Measurements from ENCODE around the gene UBE2M.
"Not testable (repeated sequence)": the region's sequence is repeated elsewhere in the genome, so short reads cannot be mapped to it uniquely, and the experiment has no call there.

Gene UBE2M

DNA sequence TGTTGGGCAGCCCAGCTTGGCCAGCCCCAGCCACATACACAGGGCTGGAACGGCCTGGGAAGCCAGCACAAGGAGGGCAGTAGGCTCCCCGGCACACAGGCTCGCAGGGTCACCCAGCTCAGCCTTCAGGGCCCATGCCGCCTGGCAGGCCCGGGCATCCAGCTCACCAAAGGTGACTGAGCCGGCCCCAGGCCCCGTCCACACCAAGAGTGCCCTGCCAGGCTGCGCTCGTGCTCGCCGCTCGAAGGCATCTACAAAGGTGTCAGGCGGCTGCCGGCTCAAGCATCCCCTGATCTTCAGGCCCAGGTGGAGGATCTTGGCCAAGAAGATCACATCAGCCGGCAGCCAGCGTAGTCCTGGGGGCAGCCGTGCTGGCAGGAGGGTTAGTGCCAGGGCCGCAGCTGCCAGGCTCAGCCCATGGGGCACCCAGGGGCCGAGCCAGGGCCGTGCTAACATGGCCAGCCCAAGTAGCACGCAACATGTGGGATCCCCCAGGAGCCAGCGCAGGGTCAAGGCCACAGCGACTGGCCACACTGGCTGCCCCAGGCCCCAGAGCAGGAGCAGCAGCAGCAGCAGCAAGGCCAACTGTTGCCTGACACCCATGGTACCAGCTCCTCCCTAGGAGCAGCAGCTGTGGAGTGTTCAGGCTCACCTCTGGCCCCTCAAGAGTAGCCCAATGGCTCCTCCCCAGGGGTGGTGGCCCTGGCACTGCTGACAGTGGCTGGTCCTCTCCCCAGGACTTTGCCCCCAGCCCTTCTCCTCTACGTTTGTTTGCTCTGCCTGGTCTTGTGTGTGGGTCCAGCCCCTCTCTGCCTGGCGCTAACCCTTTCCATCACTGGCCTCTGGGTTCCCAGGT lies 46.8 kb downstream of the UBE2M start, which contains the start of gene SLC27A5:
Gene SLC27A5 (minus strand): TSS at position 640 of the 856 bp plus-strand sequence. CDS start 37 bp downstream, at position 603.
- no peak for DNase-seq

DNA sequence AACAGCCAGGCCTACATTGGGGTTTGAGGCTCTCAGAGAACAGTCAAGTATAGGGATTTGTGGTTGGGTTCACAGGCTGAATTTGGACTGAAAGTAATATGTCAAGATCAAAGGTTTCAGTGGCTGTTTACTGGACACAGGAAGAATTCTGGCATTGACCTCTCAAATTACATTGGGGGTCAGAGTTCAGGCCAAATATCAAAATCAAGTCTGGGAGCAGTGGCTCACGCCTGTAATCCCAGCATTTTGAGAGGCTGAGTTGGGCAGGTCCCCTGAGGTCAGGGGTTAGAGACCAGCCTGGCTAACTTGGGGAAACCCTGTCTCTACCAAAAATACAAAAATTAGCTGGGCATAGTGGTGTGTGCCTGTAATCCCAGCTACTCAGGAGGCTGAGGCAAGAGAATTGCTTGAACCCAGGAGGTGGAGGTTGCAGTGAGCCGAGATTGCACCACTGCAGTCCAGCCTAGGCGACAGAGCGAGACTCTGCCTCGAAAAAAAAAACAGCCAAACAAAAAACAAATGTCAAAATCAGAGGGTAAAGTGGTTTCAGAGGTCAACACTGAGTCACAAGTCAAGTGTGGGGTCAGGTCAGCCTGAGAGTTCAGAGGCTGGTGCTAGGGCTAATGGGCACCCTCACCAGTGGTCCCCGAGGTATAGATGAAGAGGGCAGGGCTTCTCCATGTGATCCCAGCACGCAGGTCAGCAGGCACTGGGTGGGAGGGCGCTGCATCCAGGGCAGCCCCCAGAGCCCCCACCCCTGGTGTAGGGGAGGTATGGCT lies 48.1 kb downstream of the UBE2M start:
- no peak for DNase-seq

DNA sequence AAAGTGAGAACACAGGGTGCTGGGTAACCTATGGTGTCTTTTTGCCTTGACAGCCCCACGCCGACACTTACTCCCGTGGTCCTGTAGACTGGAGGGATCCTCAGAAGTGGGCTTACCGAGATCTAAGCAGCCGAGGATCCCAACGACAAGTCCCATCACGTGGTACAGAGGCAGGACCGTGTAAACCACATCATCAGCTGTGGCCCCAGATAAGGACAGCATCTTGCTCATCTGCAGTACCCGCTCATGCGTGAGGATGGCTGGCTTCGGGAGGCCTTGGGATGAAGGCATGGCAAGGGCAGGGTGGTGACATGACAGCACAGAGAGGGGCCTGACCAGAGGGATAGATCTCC lies 48.7 kb downstream of the UBE2M start:
- no peak for DNase-seq

DNA sequence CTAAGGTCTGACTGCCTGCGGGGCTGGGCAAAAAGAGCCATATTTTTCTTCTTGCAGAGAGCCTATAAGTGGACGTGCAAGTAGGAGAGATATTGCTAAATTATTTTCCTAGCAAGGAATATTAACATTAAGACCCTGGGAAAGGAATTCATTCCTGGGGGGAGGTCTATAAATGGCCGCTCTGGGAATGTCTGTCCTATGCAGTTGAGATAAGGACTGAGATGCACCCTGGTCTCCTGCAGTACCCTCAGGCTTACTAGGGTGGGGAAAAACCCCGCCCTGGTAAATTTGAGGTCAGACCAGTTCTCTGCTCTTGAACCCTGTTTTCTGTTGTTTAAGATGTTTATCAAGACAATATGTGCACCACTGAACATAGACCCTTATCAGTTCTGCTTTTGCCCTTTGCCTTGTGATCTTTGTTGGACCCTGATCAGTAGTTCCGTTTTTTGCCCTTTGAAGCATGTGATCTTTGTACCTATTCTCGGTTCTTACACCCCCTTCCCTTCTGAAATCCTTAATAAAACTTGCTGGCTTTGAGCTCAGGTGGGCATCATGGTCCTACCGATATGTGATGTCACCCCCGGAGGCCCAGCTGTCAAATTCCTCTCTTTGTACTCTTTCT lies 50.7 kb downstream of the UBE2M start:
- not testable (repeated sequence) for DNase-seq

Data from NCI-H82 (cell line).